DOHH2 (cell line): Measurements from ENCODE around the gene RUNX1.

Experiments used
- CTCF ChIP-seq: fragments of 200-600 bp; sonication (generic); IDR thresholded peaks from one replicate; pipeline ENCODE4 v1.5.1; 2014; ENCODE audit warnings: antibody characterized with exemption, mild to moderate bottlenecking, low read depth, low read length; ENCODE audit not compliant: poor library complexity, severe bottlenecking
- EZH2phosphoT487 ChIP-seq: fragments of 200-600 bp; sonication (generic); IDR thresholded peaks from 2 replicates; pipeline ENCODE4 v1.6.1; 2017; ENCODE audit warnings: borderline replicate concordance, mild to moderate bottlenecking, antibody characterized with exemption, low read length, moderate library complexity, mixed read lengths

GRCh38 chr21:34984356-34985058 lies 64.6 kb downstream of the RUNX1 start:
- TF ChIP-seq CTCF, result no peak
- no peak for TF ChIP-seq EZH2phosphoT487
